Immature natural killer cell (primary cell): Measurements from ENCODE around the gene STXBP6. TPM values are rescaled to one million over a fixed set of nuclear protein-coding genes. Genes with fewer than 3 reads are reported as not detected.

Experiments used
- DNase-seq, 3 donors: peaks; one replicate each; pipeline ENCODE4 v3.0.0; 2022; ENCODE audit warnings: mixed read lengths in 1 of 3
- H3K27ac Mint-ChIP-seq, 6 donors: one replicate each; pipeline ENCODE4 v1.8.0; 2020; ENCODE audit warnings: mixed read lengths in 6 of 6, mild to moderate bottlenecking in 5 of 6, inconsistent platforms in 4 of 6, moderate library complexity in 3 of 6
- H3K27me3 Mint-ChIP-seq, 3 donors: one replicate each; pipeline ENCODE4 v1.8.0; 2020 to 2021; ENCODE audit warnings: low read depth in 3 of 3, mild to moderate bottlenecking in 3 of 3, mixed read lengths in 3 of 3, moderate library complexity in 3 of 3, inconsistent platforms in 1 of 3
- H3K36me3 Mint-ChIP-seq, 3 donors: one replicate each; pipeline ENCODE4 v1.8.0; 2020; ENCODE audit warnings: mixed read lengths in 3 of 3, inconsistent platforms in 2 of 3, mild to moderate bottlenecking in 2 of 3
- H3K4me1 Mint-ChIP-seq, 2 donors: one replicate each; pipeline ENCODE4 v1.8.0; 2020; ENCODE audit warnings: inconsistent platforms in 2 of 2, mild to moderate bottlenecking in 2 of 2, mixed read lengths in 2 of 2, moderate library complexity in 1 of 2
- H3K4me3 Mint-ChIP-seq, 5 donors: one replicate each; pipeline ENCODE4 v1.8.0; 2020; ENCODE audit warnings: mild to moderate bottlenecking in 5 of 5, mixed read lengths in 5 of 5, inconsistent platforms in 3 of 5, moderate library complexity in 3 of 5
- H3K9me3 Mint-ChIP-seq, 6 donors: one replicate each; pipeline ENCODE4 v1.8.0; 2020; ENCODE audit warnings: mild to moderate bottlenecking in 6 of 6, mixed read lengths in 6 of 6, inconsistent platforms in 4 of 6, moderate library complexity in 3 of 6
- polyA plus RNA-seq, 3 donors: library from polyadenylated mRNA; unstranded; fragments of 300-500 nt; fragmentation: Illumina TruSeq; gene quantifications; one replicate each; pipeline ENCODE4 v1.2.3, GENCODE V29; 2021

The STXBP6 gene
- polyA plus RNA-seq, 3 donors from 2014 or later, result not detected

DNA sequence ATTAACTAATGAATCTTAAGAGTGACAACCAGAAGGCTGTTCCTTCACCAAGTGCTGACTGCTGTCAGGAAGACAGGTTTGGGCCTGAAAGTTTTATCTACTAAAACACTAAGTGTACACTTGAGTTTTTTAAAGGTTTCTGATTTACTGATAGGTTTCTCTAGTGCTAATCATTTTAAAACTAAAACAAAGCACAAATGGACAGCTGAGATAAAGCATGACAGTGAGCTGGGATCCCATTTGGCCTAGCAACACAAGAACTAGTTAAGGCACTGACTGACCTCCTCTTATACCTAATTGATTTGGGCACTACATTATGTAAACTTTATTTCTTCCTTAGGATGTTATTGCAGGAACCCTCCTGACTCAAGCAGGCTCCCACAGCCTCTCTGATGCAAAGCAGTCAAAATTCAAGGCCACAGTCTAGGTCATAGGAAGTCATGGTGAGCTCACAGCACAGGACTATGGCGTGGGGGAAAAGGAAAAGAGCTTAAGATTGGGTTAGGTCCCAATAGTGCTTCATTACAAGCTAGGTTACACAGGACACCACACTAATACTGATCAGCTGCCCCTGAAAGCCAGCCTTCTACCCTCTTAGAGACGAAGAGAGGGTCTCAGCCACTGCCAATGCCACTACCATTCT, 3.5 kb downstream of the STXBP6 start:
- peaks cover 16 to 35% (median 24%) of the 10 kb centered on the region in 3 donors for H3K27me3 Mint-ChIP-seq

DNA sequence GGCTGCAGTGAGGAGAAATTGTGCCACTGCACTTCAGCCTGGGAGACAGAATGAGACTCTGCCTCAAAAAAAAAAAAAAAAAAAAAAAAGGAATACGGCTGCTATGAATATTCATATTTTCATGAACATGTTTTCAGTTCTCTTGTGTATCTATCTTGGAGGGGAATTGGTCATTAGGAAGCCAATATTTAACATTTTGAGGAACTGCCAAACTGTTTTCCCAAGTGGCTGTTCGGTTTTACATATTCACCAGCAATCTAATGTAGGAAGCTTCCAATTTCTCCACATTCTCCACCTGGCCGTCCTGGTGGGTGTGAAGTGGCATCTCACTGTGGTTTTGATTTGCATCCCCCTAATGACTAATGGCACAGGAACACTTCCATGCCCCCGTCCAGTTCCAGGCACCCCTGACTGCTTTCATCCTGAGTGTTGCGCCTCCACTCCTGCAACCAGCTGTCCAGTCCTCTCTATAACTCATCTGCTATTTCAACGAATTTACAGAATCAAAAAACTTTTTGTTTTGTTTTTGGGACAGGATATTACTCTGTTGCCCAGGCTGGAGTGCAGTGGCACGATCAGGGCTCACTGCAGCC, 5.7 kb downstream of the STXBP6 start:
- Mint-ChIP-seq H3K9me3 (no peaks in the 10 kb centered on the region), H3K4me3 (no peak overlapping the region), H3K36me3 (no peaks in the 10 kb centered on the region), H3K27ac (no peak overlapping the region), H3K4me1 (peaks cover 8 to 11% of the 10 kb centered on the region in 2 donors), H3K27me3 (peaks cover 13 to 25% (median 14%) of the 10 kb centered on the region in 3 donors)
- DNase-seq, result no peak

More for the DNA sequence above, 3.5 kb downstream of the STXBP6 start:
- DNase-seq, result no peak
- Mint-ChIP-seq H3K36me3 (peaks cover 0 to 2% (median 0%) of the 10 kb centered on the region in 3 donors), H3K4me3 (no peak overlapping the region), H3K9me3 (no peaks in the 10 kb centered on the region), H3K4me1 (peaks cover 12 to 17% of the 10 kb centered on the region in 2 donors), H3K27ac (no peak overlapping the region)

DNA sequence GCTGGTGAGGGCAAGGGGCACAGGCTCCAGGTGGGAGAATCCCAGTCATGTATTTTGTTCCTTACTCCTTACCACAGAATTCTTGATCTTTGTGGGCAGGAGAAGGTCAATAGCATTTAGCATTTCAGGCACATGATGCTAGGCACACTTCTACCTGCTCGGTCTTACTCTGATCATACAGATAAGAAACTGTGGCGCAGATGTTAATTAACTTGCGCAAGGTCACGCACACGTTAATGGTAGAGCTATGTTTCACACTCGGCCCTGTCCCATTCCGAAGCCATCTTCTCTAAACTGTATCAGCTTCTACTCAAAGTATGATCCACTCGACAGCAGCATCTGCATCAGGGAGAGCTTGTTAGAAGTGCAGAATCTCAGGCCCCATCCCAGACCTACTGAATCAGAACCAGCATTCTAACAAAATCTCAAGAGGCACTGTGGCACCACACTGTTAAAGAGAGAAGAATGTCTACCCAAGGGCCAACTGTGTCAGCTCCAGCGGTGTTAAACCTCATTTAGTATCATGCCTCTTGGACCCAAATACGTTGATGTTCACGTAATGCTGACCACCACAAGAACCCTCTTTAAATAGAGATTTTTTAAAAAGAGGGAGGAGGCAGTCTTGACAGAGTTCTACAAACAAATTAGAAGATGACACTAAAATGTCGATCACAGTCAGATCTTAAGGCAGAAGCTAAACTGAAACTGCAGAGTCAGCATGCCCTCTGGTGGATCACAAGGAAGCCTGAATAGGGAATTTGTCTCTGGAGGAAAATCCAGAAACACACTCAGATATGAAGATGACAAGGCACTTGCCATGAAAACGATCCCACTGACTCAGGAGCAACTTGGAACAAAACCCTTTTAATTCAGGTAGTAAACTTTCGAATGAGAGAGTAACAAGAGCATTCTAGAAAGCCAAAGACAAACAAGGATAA, 7.3 kb downstream of the STXBP6 start:
- Mint-ChIP-seq H3K36me3 (no peaks in the 10 kb centered on the region), H3K27ac (no peak overlapping the region), H3K4me3 (no peak overlapping the region), H3K27me3 (peaks cover 5 to 12% (median 7%) of the 10 kb centered on the region in 3 donors), H3K9me3 (no peaks in the 10 kb centered on the region), H3K4me1 (no peaks in the 10 kb centered on the region)
- DNase-seq, result no peak

DNA sequence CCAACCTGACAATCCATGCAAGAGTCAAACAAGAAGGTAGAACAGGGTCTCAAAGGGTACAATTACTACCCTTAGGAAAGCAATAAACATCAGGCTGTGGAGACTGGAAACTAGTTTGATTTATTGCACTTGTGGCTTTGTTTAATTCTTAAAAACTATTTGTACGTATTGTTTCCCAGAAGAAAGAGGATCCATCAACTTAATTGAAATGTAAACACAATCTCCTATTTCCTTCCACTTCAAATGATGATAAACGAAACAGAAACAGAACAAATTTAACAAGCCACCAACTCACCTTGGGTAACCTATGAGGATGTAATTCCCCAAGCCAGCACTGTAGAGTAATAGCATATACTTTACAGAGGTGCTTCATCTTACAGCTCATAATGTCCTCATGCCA, 8.0 kb downstream of the STXBP6 start:
- no peak overlapping the region for H3K4me3 Mint-ChIP-seq
- H3K27ac Mint-ChIP-seq, result no peak overlapping the region
- H3K4me1 Mint-ChIP-seq, result no peaks in the 10 kb centered on the region
- H3K9me3 Mint-ChIP-seq, result no peaks in the 10 kb centered on the region
- H3K36me3 Mint-ChIP-seq, result no peaks in the 10 kb centered on the region
- H3K27me3 Mint-ChIP-seq, result peaks cover 3 to 9% (median 5%) of the 10 kb centered on the region in 3 donors
- no peak for DNase-seq

DNA sequence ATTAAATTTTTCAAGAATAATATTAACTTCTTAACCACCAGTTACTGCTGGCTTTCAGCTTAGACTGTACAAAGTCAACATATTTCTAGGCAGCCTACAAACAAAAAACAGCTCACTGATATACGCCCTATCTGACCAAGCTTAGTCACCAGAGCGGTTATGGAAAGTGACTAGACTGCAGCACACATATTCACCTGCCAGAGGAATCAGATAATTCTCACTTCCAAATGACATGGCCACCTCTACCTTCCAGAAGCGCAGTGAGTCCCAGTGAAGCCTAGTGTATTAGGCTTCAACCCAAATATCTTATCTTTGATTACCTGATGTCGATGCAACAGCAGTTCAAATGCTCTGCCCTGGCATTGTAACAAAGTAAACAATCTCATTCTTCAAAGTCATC, 8.5 kb downstream of the STXBP6 start:
- no peak overlapping the region for H3K27ac Mint-ChIP-seq
- peaks cover 3 to 9% (median 5%) of the 10 kb centered on the region in 3 donors for H3K27me3 Mint-ChIP-seq
- H3K4me1 Mint-ChIP-seq, result no peaks in the 10 kb centered on the region
- H3K9me3 Mint-ChIP-seq, result no peaks in the 10 kb centered on the region
- no peak for DNase-seq
- no peak overlapping the region for H3K4me3 Mint-ChIP-seq
- H3K36me3 Mint-ChIP-seq, result no peaks in the 10 kb centered on the region

DNA sequence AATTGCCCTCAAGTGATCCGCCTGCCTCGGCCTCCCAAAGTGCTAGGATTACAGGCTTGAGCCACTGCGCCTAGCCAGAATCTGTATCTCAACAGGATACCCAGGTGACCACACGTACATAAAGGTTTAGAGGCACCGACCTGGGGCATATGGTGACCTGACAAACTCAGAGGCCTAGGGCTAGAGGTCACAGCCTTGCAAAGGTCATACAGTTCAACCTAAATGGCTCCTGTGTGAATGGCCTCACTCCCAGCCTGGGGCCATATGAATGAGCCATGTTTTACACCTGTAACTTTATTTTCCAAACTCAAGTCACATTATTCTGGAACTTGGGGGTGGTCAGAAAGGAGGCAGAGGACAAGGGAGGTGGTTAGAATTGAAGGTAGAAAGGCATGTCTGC, 10.0 kb downstream of the STXBP6 start:
- H3K27me3 Mint-ChIP-seq, result peaks cover 3 to 7% (median 3%) of the 10 kb centered on the region in 3 donors
- no peaks in the 10 kb centered on the region for H3K9me3 Mint-ChIP-seq
- no peaks in the 10 kb centered on the region for H3K36me3 Mint-ChIP-seq
- DNase-seq, result no peak
- no peak overlapping the region for H3K4me3 Mint-ChIP-seq
- H3K27ac Mint-ChIP-seq, result no peak overlapping the region
- H3K4me1 Mint-ChIP-seq, result no peaks in the 10 kb centered on the region

DNA sequence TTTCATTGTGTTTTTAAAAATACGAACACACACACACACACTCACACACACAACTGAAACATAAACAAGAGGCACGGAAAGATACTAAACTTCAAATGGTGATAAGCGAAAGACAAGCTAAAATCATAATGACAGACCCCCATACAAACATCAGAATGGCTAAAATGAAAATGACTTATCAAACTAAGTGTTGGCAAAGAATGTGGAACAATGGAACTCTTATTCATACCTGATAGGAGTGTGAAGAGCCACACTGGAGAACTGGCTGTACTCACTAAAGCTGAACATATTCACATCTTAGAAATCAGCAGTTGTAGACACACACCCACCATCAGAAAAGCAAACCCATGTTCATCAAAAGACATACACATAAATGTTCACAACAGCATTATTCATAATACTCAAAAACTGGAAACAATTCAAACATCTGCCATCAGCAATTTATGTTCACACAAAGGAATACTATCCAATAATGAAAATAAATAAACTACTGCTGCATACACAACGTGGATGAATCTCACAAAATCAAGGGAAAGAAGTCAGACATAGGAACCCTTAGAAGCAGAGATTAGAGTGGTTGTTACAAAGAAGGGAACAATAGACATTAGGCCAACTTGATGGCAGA, 11.8 kb downstream of the STXBP6 start:
- Mint-ChIP-seq H3K27me3 (peaks cover 0 to 3% (median 0%) of the 10 kb centered on the region in 3 donors), H3K27ac (no peak overlapping the region), H3K4me3 (no peak overlapping the region), H3K4me1 (no peaks in the 10 kb centered on the region), H3K36me3 (no peaks in the 10 kb centered on the region), H3K9me3 (no peaks in the 10 kb centered on the region)
- DNase-seq, result no peak

DNA sequence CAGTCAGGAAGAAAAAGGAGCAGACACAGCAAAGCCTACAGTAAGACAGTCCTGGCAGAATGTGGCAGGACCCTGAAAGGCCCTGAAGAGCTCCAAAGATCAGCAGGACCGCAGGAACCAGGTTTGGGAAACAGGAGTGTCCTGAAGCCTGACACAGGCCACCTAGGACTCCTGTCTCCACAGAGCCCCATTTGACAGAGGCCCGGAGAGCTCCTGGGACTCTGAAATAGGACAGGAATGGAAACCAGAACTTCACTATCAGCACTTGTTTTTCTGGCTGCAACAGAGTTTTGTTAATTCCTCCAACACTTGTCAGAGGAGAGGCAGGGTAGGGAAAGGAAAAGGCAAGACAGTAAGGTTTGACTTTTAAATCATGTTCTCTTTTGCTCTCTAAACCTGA, 12.9 kb downstream of the STXBP6 start:
- no peaks in the 10 kb centered on the region for H3K4me1 Mint-ChIP-seq
- no peaks in the 10 kb centered on the region for H3K27me3 Mint-ChIP-seq
- no peaks in the 10 kb centered on the region for H3K36me3 Mint-ChIP-seq
- DNase-seq, result no peak
- H3K27ac Mint-ChIP-seq, result no peak overlapping the region
- no peaks in the 10 kb centered on the region for H3K9me3 Mint-ChIP-seq
- no peak overlapping the region for H3K4me3 Mint-ChIP-seq

DNA sequence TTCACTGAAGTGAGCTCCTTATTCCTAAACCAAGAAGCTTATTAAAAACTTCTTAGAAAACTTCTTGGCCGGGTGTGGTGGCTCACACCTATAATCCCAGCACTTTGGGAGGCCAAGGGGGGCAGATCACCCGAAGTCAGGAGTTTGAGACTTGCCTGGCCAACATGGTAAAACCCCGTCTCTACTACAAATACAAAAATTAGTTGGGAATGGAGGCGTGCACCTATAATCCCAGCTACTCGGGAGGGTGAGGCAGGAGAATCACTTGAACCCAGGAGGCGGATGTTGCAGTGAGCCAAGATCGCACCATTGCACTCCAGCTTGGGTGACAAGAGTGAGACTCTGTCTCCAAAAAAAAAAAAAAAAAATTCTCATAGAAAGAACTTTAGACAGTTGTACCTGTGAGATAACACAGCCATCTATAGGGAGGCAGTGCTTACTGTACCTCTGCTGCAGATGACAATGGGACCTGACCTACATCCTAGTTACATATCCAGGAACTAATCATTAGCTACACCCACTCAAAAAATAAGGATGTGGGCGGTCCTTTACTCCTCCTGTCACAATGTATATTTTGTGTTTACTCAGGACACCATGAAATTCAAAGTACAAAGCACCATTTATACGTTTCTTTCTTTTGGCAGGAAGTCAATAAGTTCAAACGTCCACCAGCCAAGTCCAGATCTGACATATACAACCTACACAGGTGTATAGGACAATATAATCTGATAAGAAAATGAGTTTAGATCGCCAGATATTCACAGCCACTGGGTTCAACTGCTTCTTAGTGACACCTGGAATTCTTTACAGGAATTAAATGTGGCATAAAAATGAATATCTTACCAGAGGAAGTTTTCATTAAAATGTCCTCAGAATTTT, 14.9 kb downstream of the STXBP6 start:
- no peaks in the 10 kb centered on the region for H3K9me3 Mint-ChIP-seq
- no peak for DNase-seq
- H3K4me3 Mint-ChIP-seq, result no peak overlapping the region

DNA sequence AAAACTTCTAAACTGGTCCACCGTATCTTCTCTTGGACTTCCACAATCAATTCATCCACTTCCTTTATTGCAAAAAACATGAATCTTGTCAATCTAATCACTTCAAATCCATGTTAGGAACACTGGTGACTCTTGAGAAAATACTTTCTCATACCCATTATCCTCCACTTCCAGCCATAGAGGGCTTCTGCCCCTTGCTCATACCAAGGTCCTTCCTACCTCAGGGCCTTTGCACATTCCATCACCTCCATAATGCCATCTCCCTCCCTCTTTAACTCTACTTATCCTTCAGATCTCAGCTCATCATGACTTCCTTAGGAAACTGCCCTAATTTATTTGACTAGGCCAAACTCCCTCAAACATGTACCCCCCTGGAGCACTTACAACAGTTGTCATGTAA, 16.6 kb downstream of the STXBP6 start:
- no peaks in the 10 kb centered on the region for H3K36me3 Mint-ChIP-seq
- DNase-seq, result no peak
- no peak overlapping the region for H3K4me3 Mint-ChIP-seq
- no peak overlapping the region for H3K27ac Mint-ChIP-seq
- H3K9me3 Mint-ChIP-seq, result no peaks in the 10 kb centered on the region
- H3K27me3 Mint-ChIP-seq, result peaks cover 0 to 2% (median 0%) of the 10 kb centered on the region in 3 donors
- H3K4me1 Mint-ChIP-seq, result no peaks in the 10 kb centered on the region

More for the DNA sequence above, 14.9 kb downstream of the STXBP6 start:
- H3K27me3 Mint-ChIP-seq, result no peaks in the 10 kb centered on the region
- H3K4me1 Mint-ChIP-seq, result no peaks in the 10 kb centered on the region
- no peak overlapping the region for H3K27ac Mint-ChIP-seq
- no peaks in the 10 kb centered on the region for H3K36me3 Mint-ChIP-seq

DNA sequence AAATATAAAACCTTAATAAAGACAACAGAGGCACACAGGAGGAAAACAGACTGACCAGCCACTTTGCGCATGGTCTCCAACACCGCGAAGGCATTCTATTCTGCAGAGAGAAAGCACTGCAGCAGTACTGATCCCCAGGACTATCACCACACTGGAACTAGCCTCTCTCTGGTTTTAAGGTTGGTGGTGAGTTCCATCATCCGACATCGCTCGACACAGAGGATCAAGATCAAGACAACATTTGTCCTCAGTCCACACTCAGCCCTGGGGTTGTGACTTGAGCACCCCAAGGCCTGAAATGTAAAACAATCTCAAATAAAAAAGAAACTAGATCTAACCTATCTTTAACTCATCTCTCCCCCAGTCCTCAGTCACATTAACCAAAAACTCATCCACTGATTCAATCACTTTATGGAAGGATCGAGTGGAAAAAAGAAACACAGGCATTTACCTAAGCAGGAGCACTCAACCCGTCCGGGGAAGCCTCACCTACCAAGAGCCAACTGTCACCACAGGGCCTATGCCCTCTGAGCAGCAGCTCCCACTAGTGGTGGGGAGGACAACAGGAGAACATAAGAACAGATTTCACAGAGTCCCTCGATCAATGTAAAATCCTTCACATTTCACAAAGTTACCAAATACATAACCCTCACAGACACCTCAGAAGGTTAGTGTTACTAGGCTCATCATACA, 17.7 kb downstream of the STXBP6 start:
- peak in 1 of 3 donors; percentile 11 for DNase-seq
- H3K27me3 Mint-ChIP-seq, result peaks cover 0 to 3% (median 2%) of the 10 kb centered on the region in 3 donors
- no peak overlapping the region for H3K27ac Mint-ChIP-seq
- H3K4me1 Mint-ChIP-seq, result no peaks in the 10 kb centered on the region
- no peaks in the 10 kb centered on the region for H3K36me3 Mint-ChIP-seq
- H3K4me3 Mint-ChIP-seq, result no peak overlapping the region
- H3K9me3 Mint-ChIP-seq, result no peaks in the 10 kb centered on the region

DNA sequence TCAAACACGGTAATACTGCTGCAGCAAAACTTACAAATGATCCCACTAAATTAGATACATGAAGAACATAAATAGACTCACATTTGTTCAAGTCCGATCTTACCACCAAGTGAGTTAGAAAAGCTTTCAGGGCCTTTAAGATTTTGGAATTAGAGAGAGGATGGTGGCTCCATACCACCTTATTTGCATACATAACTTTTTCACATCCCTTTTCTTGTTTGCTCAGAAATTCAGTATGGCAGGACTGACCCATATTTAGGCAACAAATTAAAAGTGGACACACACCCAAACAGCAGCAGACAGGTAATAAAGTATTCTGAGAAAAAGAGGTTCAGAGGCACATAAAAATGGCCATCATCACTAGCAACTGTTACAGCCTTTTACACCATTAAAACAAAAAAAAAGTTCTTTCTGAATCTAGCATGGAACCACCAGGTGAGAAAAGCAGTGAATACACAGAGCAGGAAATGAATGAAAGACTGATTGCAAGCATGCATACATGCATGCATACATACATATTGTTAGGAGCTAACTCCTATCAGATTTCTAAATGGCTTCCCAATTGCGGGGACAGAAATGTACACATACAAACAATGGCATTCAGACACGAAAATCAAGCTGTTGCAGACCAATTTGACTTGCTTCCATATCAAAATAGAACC, 23.3 kb downstream of the STXBP6 start:
- peaks cover 0 to 2% (median 0%) of the 10 kb centered on the region in 6 donors for H3K9me3 Mint-ChIP-seq
- no peak overlapping the region for H3K27ac Mint-ChIP-seq
- peaks cover 0 to 3% (median 2%) of the 10 kb centered on the region in 3 donors for H3K27me3 Mint-ChIP-seq
- H3K4me3 Mint-ChIP-seq, result no peak overlapping the region
- no peak for DNase-seq
- no peaks in the 10 kb centered on the region for H3K36me3 Mint-ChIP-seq
- no peaks in the 10 kb centered on the region for H3K4me1 Mint-ChIP-seq
